GM18861 (cell line): ENCODE data around the gene ZFYVE28.
"Not testable (repeated sequence)": the region's sequence is repeated elsewhere in the genome, so short reads cannot be mapped to it uniquely, and the experiment has no call there.

Experiments
- ATAC-seq: cut with Tn5 transposase; IDR thresholded peaks from one replicate; pipeline ENCODE4 v1.9.1; 2021; ENCODE audit not compliant: unreplicated experiment

Gene ZFYVE28

DNA sequence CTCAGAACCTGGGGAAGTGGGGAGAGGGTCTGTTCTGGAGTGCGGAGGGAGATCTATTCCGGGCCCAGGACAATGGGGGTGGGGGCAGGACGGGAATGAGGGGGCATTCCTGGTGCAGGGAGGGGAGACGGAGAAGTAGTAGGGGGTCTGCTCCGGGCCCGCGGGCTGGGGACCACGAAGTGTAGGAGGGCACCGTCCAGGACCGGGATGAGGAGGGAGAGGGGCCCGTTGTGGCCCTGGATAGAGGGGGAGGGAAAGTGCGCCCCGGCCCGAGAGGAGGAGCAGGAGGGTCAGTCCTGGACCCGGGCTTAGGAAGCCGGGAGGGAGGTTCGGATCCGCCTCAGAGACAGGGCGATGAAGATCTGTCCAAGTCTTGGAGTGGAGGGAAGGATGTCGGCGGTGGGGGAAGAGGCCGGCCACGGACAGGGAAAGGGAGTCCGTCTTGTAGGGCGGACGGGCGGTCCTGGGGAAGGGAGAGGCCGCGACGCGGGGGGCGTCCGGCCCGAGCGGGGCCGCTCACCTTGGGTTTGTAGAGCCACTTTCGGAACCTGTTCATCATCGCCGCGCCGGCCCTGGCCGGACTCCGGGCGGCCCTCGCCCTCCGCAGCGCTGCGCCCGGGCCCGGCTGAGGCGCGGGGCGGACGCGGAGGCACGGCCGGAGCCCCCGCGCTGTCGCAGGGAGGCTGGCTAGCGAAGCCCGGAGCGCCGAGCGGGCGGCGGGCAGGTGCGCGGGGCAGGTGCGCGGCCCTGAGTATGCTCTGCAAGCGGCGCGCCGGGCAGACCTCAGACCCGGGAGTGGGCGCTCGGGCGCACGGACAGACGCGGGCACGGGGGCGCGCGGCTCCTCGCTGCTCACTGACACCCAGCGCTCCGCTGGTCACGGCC is at the start of gene ZFYVE28:
TSS of gene ZFYVE28 (minus strand) at position 881 of the 885 bp plus-strand sequence. CDS start at position 559, 322 bp downstream.
- peak; percentile 10 for ATAC-seq

GRCh38 chr4:2465544-2465943 is 47.1 kb upstream of the ZFYVE28 start:
- ATAC-seq, result not testable (repeated sequence)

DNA sequence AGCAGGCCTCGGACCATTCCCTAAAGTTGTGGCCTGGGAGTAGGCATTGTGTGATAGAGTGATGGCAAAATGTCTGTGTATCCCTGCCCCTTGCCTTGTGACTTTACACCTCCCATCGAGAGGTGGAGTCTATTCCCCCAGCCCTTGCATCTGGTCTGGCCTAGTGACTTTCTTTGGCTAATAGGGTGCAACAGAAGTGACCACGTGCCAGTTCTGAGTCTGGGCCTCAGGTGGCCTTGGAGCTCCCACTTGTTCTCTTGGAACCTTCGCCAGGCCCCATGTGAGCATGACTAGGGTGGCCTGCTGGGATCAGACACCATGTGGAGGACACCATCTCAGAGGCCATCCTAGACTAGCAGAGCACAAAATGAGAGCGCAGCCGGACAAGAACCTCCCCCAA is 46.6 kb upstream of the ZFYVE28 start:
- no peak for ATAC-seq

- ATAC-seq, result no peak
Measured at GRCh38 chr4:2462992-2463762, 44.7 kb upstream of the ZFYVE28 start.

- ATAC-seq, result peak; percentile 51
Measured at GRCh38 chr4:2462218-2462991, 44.0 kb upstream of the ZFYVE28 start.

DNA sequence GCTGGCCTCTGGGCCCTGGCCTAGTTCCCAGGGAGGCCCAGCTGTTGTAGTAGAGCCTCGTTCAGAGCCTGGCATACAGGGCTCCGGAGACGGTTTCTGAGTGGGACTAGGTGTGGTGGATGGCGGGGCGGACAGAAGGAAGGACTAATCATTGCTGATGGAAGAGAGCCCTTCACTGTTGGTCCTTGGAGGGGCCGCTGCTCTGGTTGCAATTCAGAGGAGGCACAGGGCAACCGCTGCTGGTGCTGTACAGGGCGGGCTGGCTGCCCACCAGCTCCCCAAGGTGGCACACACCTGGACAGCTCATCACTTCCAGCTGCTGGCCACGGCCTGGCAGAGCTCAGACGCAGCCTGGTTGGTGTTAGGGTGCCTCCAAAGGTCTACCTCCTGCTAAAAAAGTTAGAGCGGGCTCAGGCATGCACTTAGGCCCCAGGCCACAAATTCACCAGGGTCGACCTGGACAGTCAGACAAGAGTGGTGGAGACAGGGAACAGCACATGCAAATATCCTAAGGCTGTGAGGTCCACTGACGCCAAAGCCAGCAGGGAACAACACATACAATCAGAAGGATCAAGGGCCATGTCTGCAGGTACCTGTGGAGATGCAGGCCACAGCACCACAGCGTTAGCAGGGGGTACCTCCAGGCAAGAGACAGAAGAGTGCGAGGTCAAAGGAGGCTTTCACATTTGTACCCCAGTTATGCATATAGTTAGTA is 43.0 kb upstream of the ZFYVE28 start:
- ATAC-seq, result no peak

- ATAC-seq, result no peak
Measured at GRCh38 chr4:2459589-2460349, 41.3 kb upstream of the ZFYVE28 start.

GRCh38 chr4:2458546-2459491 is 40.4 kb upstream of the ZFYVE28 start:
- ATAC-seq, result no peak

GRCh38 chr4:2457481-2458295 is 39.2 kb upstream of the ZFYVE28 start:
- no peak for ATAC-seq

GRCh38 chr4:2451821-2452785 is 33.7 kb upstream of the ZFYVE28 start:
- no peak for ATAC-seq

GRCh38 chr4:2451036-2451520 is 32.6 kb upstream of the ZFYVE28 start:
- ATAC-seq, result no peak

GRCh38 chr4:2450394-2451035 is 32.1 kb upstream of the ZFYVE28 start:
- ATAC-seq, result no peak

DNA sequence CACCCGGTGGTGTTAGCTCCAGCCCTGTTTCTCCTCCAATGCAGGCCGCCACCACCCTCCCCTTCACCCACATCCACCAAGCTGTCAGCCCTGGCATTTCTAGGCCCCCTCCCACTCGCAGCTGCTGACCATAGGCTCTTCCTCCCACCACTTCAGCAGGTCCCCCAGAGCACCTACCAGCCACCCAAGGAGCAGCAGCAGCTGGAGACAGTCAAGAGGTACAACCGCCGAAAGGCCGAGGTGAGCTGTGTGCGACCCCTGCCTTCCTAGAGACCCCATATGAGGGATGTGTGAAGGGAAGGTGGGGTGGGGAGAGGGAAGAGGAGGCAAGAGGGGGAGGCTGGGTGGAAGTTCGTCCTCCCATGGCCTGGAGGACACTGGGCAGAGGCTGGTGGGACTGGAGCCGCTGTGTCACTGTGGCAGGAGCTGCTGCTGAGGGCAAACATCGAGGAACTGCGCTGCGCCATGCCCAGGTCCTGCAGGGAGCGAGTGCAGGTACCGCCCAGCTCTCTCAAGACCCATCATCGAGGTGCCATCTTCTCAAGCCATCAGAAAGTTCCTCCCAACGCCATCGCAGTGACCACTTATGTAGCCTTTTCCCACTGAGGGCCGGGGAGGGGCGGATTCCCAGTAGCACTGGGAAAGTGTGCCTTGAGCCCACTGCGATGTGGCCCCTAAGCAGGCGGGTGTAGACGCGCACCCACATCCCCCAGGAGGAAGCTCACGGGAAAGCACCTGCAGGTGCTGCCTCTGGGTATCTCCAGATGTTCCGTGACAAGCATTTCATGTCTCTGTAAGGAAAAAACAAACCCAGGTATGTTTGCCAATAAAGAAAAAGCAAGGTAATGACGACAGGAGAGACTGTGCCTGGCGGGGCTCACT is 31.3 kb upstream of the ZFYVE28 start:
- ATAC-seq, result no peak

DNA sequence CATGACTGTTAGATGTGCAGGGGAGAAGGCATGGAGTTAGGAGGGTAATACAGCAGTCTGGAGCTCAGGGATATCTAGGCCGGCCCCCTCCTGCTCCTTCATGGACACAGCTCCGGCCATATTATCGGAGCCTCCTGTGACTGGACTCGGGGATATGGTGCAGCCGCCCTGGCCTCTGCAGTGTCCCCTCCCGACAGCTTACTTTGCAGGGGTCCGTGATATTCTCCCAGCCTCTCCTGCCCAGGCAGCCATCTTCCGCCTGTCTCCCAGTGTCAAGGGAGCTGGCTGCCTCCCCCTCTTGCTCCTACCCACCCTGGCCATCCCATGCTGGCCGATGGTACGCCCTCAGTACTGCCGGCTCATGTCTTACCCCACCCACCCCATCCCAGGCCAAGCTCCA is 30.6 kb upstream of the ZFYVE28 start:
- no peak for ATAC-seq

GRCh38 chr4:2448589-2448988 is 30.1 kb upstream of the ZFYVE28 start:
- no peak for ATAC-seq
